HG03460 (cell line): ENCODE results near the gene ISCU.
A peak's percentile ranks its signal among the peaks of the same experiment; 100 is the strongest.
"Not testable (repeated sequence)": the region's sequence is repeated elsewhere in the genome, so short reads cannot be mapped to it uniquely, and the experiment has no call there.

Source experiments
- ATAC-seq: cut with Tn5 transposase; IDR thresholded peaks from one replicate; pipeline ENCODE4 v1.9.1; 2021; ENCODE audit not compliant: unreplicated experiment

The ISCU gene

GRCh38 chr12:108568338-108569154 lies 6.2 kb downstream of the ISCU start:
- ATAC-seq, result peak; percentile 82

GRCh38 chr12:108570743-108571608 lies 8.6 kb downstream of the ISCU start:
- ATAC-seq, result no peak

GRCh38 chr12:108571609-108572165 lies 9.3 kb downstream of the ISCU start:
- no peak for ATAC-seq

GRCh38 chr12:108572166-108572790 lies 9.9 kb downstream of the ISCU start:
- no peak for ATAC-seq

GRCh38 chr12:108573317-108573716 lies 10.9 kb downstream of the ISCU start:
- no peak for ATAC-seq

- not testable (repeated sequence) for ATAC-seq
These were observed 11.9 kb downstream of the ISCU start for GRCh38 chr12:108574276-108574675.

GRCh38 chr12:108575199-108575912 lies 13.0 kb downstream of the ISCU start:
- ATAC-seq, result no peak

- ATAC-seq, result no peak
These were observed 14.4 kb downstream of the ISCU start for GRCh38 chr12:108576660-108577234.

GRCh38 chr12:108577458-108577857 lies 15.1 kb downstream of the ISCU start:
- no peak for ATAC-seq

- ATAC-seq, result no peak
These were observed 15.9 kb downstream of the ISCU start for GRCh38 chr12:108578264-108578663.

- no peak for ATAC-seq
These were observed 16.4 kb downstream of the ISCU start for GRCh38 chr12:108578813-108579212.

- ATAC-seq, result no peak
These were observed 18.1 kb downstream of the ISCU start for GRCh38 chr12:108580531-108580930.

GRCh38 chr12:108581311-108582227 lies 19.2 kb downstream of the ISCU start:
- no peak for ATAC-seq

GRCh38 chr12:108582509-108582908 lies 20.1 kb downstream of the ISCU start:
- ATAC-seq, result no peak

- ATAC-seq, result no peak
These were observed 20.8 kb downstream of the ISCU start for GRCh38 chr12:108582978-108583770.

GRCh38 chr12:108583991-108584390 lies 21.6 kb downstream of the ISCU start:
- no peak for ATAC-seq

- ATAC-seq, result no peak
These were observed 22.2 kb downstream of the ISCU start for GRCh38 chr12:108584456-108585065.

- no peak for ATAC-seq
These were observed 23.5 kb downstream of the ISCU start for GRCh38 chr12:108585864-108586263.
